NT2/D1 (cell line): ENCODE measurements around the gene SPINK4.

ENCODE experiments used
- SUZ12 ChIP-seq: IDR thresholded peaks from 2 replicates; pipeline ENCODE4 v1.6.1; 2011; ENCODE audit not compliant: insufficient read length, insufficient read depth; ENCODE audit errors: extremely low read depth
- YY1 ChIP-seq: IDR thresholded peaks from 2 replicates; pipeline ENCODE4 v1.6.1; 2011; ENCODE audit not compliant: insufficient read length, insufficient read depth
- ZNF274 ChIP-seq: IDR thresholded peaks from 2 replicates; pipeline ENCODE4 v1.6.1; 2011; ENCODE audit warnings: mild to moderate bottlenecking, low read depth, low read length

GRCh38 chr9:33239921-33240320, at the start of gene SPINK4:
- TF ChIP-seq YY1 (no peak), ZNF274 (no peak), SUZ12 (no peak)
